GM12872 (cell line): Measurements from ENCODE around the gene SPINK4.

Experiments used
- CTCF ChIP-seq: IDR thresholded peaks from 3 replicates; pipeline ENCODE4 v1.5.1; 2011; ENCODE audit warnings: low read depth, mild to moderate bottlenecking, low read length, moderate library complexity; ENCODE audit not compliant: insufficient read depth

SPINK4 gene

GRCh38 chr9:33289936-33290246 is 49.9 kb downstream of the SPINK4 start:
- no peak for TF ChIP-seq CTCF

GRCh38 chr9:33290247-33291030 is 50.5 kb downstream of the SPINK4 start, which contains the start of gene NFX1:
Gene NFX1 (plus strand): TSS chr9:33290516. CDS start chr9:33290573, 57 bp downstream.
- TF ChIP-seq CTCF: no peak

GRCh38 chr9:33291031-33291397 is 51.0 kb downstream of the SPINK4 start:
- TF ChIP-seq CTCF: no peak

GRCh38 chr9:33291901-33292300 is 51.9 kb downstream of the SPINK4 start:
- TF ChIP-seq CTCF: no peak

GRCh38 chr9:33293782-33294181 is 53.8 kb downstream of the SPINK4 start:
- TF ChIP-seq CTCF: no peak

GRCh38 chr9:33294670-33295432 is 54.9 kb downstream of the SPINK4 start:
- TF ChIP-seq CTCF: no peak

- 0 out of 3 replicates have a peak, but pooled peaks have one; percentile 3 for TF ChIP-seq CTCF
Measured at GRCh38 chr9:33295571-33295970, 55.6 kb downstream of the SPINK4 start.
